ENCODE results near the gene SYNE2.
"Not testable (repeated sequence)": the region's sequence is repeated elsewhere in the genome, so short reads cannot be mapped to it uniquely, and the experiment has no call there.

SYNE2 gene, protein sequence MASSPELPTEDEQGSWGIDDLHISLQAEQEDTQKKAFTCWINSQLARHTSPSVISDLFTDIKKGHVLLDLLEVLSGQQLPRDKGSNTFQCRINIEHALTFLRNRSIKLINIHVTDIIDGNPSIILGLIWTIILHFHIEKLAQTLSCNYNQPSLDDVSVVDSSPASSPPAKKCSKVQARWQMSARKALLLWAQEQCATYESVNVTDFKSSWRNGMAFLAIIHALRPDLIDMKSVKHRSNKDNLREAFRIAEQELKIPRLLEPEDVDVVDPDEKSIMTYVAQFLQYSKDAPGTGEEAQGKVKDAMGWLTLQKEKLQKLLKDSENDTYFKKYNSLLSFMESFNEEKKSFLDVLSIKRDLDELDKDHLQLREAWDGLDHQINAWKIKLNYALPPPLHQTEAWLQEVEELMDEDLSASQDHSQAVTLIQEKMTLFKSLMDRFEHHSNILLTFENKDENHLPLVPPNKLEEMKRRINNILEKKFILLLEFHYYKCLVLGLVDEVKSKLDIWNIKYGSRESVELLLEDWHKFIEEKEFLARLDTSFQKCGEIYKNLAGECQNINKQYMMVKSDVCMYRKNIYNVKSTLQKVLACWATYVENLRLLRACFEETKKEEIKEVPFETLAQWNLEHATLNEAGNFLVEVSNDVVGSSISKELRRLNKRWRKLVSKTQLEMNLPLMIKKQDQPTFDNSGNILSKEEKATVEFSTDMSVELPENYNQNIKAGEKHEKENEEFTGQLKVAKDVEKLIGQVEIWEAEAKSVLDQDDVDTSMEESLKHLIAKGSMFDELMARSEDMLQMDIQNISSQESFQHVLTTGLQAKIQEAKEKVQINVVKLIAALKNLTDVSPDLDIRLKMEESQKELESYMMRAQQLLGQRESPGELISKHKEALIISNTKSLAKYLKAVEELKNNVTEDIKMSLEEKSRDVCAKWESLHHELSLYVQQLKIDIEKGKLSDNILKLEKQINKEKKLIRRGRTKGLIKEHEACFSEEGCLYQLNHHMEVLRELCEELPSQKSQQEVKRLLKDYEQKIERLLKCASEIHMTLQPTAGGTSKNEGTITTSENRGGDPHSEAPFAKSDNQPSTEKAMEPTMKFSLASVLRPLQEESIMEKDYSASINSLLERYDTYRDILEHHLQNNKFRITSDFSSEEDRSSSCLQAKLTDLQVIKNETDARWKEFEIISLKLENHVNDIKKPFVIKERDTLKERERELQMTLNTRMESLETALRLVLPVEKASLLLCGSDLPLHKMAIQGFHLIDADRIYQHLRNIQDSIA (N-terminal part only)

DNA sequence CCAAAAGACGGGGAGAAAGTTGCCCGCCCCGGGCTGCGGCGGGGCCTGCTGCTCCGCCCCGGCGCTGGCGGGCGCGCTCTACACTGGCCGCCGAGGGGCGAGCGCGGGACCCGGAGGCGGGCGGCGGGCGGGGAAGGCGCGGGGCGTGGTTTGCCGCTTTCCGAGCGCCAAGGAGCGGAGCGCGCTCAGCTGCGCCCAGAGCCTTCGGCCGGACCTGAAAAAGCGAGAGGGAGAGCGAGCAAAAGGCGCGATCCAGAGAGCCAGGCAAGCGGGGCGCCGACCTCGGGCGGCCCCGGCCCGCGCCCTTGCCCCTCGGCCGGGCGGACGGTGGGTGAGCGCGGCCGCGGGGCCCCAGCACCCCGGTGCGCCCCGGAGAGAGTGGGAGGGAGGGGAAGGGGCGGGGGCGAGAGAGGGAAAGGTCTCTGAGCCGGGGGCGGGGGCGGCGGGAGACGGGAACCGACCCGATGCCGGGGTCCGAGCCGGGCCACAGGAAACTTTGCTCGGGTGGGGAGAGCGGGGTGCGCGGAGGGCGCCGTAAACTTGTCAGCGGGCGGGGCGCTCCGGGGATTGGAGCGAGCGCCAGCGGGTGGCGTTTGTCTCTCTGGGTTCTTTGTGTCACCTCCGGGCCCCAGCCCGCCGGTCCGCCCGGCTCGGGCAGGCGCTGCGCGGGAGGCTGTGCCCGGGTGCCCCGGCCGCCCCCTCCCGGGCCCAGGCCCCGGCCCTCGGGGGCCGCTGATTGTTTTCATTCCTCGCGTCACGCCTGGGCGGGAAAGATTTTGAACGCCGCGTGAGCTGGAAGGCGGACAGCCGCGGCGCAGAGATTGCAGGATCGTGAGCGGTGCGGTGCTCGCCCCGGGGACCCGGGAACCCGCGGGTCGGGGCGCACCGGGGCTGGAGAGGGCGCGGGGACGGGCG lies at the start of gene SYNE2:
SYNE2 (plus strand) TSS at position 188 of the 915 bp plus-strand sequence. CDS start 56,145 bp downstream, outside the sequence.
- DNase-seq (ENCODE audit: low read depth, low spot score), result no peak

DNA sequence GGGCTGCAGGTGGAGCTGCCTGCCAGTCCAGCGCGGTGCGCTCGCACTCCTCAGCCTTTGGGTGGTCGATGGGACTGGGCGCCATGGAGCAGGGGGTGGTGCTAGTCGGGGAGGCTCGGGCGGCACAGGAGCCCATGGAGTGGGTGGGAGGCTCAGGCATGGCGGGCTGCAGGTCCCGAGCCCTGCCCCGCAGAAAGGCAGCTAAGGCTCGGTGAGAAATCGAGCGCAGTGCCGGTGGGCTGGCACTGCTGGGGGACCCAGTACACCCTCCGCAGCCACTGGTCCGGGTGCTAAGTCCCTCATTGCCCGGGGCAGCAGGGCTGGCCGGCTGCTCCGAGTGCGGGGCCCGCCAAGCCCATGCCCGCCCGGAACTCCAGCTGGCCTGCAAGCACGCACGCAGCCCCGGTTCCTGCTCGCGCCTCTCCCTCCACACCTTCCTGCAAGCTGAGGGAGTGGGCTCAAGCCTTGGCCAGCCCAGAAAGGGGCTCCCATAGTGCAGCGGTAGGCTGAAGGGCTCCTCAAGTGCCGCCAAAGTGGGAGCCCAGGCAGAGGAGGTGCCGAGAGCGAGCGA lies 49.5 kb upstream of the SYNE2 start:
- DNase-seq (ENCODE audit: low read depth, low spot score), result not testable (repeated sequence)

DNA sequence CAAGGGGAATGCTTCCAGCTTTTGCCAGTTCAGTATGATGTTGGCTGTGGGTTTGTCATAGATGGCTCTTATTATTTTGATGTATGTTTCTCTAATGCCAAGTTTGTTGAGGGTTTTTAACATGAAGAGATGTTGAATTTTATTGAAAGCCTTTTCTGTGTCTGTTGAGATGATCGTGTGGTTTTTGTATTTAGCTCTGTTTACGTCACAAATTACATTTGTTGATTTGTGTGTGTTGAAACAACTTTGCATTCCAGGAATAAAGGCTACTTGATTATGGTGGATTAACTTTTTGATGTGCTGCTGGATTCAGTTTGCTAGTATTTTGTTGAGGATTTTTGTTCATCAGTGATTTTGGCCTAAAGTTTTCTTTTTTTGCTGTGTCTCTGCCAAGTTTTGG lies 46.7 kb upstream of the SYNE2 start:
- DNase-seq (ENCODE audit: low read depth, low spot score), result not testable (repeated sequence)

DNA sequence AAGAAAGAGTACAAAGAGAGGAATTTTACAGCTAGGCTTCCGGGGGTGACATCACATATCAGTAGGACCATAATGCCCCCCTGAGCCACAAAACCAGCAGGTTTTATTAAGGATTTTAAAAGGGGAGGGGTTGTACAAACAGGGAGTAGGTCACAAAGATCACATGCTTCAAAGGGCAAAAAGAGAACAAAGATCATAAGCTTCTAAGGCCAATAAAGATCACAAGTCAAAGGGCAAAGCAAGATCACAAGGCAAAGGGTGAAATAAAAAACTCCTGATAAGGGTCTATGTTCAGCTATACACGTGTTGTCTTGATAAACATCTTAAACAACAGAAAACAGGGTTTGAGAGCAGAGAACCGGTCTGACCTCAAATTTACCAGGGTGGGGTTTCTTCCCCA lies 41.1 kb upstream of the SYNE2 start:
- DNase-seq (ENCODE audit: low read depth, low spot score), result not testable (repeated sequence)

DNA sequence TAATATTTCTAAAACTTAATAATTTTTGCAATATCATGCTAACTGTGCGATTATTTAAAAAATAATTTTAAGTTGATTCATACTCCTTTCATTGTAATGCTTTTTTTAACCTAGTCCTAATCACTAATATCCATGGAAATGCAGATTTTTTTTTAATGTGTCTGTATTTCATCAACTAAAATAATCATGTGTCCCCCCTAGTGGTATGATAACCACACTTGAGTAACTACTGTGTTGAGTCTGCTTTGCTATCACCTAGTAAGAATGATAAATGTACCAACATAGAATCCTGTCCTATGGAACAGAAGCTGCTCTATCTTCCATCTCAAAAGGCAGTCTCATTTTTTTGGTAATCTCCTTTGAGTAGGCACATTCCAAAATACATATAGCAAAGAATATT lies 19.1 kb upstream of the SYNE2 start:
- DNase-seq (ENCODE audit: low read depth, low spot score), result no peak

DNA sequence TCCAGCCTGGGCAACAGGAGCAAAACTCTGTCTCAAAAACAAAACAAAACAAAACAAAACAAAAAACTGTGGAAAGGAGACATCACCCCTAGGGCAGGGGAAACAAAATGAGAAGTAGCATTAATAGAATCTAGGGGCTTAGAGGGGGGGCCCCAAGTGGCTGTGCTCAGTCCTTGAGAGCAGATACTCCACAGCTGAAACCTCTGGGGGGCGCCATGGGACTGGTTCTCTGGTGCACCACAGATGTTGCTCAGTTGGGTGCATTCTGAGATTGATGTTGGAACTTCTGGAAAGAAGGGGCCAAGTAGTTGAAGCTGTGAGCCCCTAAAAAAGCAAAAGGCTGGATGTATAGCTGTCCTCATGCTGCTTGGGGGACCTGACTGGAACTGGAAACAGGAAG lies 11.8 kb upstream of the SYNE2 start:
- DNase-seq (ENCODE audit: low read depth, low spot score), result no peak

DNA sequence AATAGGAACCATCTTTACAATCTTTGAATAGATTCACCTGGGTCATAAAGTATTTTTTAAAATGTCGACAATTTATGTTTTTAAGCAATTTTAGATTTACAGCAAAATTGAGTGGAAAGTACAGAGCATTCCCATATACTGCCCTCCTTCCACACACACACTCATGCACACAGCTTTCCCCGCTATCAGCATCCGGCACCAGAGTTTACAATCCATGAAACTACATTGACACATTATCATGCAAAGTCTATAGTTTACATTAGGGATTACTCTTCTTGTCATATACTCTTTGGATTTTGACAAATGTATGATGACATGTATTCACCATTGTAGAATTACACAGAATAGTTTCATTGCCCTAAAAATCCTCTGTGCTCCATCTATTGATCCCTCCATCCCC lies 9.0 kb upstream of the SYNE2 start:
- no peak for DNase-seq (ENCODE audit: low read depth, low spot score)

DNA sequence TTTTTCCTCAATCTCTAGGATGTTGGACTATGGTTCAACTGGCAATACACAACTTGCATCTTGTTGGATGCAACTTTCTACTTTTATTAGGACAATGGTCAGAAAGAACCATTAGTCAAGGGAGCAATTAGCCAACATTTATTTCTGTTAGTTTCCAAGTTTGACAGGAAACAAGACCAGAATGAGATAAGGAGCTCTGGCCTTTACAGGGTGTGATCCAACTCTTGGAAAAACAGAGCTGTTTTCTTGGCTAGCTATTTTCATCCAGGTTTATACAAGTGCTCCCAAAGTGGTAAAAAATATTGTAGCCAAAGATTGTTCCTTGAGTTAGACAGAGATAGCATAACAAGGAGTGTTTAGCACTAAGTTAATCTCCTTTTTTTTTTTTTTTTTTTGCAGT lies 3.9 kb upstream of the SYNE2 start:
- no peak for DNase-seq (ENCODE audit: low read depth, low spot score)

DNA sequence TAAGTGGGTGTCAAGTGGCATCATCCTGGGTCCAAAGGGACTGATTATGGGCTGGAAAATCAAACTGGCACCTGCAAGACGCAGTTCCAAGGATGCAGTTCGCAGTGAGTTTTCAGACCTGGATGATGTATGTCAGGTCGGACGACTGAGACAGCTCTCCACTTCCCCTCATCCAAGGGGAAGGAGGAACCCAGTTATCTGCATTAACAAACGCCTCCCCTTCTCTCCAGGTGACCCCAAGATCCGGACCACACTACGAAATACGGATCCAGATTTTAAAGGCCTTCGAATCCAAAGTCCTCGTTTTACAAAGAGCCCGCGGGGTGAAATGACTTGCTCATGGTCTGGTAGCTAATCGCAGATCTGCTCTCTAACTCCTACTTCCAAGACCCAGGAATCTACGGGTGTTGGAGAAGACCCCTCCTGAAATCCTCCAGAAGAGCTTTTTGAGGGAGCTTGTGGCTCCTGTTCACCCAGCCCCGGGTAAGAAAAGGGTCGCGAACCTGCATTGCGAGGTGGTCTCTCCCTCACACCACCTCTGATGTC lies 460 bp upstream of the SYNE2 start:
- DNase-seq (ENCODE audit: low read depth, low spot score), result no peak

DNA sequence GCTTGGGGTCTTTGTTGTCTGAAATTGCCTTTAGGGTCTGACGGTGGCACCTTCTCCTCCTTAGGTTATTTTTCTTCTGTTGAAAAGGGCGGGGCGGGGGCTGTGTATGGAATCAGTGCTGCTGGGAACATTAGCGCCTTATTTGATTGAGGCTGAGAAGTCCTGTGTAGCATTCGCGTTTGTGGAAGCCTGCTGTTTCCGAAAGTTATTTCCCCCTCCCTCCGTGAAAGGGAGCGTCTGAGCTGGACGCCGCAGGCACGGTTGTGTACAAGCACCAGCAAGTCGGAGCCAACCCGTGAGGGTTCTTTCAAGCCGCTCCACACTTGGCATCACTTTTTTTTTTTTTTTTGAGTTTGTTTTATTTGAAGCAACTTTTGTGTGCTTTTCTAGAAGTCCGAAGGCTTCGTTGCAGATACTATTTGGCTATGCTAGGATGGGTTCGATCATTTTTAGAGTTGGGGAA lies 1.1 kb downstream of the SYNE2 start:
- DNase-seq (ENCODE audit: low read depth, low spot score), result no peak

DNA sequence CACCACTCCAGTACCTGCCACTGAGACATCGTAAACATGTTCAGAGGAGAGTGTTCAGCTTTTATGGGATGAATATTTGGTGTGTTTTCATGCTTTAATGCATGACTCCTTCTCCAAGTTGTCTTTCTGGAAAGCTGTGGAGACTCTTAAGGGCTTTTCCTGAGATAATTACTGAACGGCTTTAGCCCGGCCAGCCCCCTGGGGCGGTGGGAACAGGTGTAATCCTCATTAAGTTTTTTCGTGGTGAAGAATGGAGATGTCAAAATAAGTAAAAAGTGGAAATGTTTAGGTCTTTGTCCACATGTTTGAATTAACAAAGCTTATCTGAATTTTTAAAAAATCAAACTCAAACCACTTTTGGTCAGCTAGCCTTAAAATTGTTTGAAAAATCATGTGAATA lies 1.5 kb downstream of the SYNE2 start:
- DNase-seq (ENCODE audit: low read depth, low spot score), result no peak

DNA sequence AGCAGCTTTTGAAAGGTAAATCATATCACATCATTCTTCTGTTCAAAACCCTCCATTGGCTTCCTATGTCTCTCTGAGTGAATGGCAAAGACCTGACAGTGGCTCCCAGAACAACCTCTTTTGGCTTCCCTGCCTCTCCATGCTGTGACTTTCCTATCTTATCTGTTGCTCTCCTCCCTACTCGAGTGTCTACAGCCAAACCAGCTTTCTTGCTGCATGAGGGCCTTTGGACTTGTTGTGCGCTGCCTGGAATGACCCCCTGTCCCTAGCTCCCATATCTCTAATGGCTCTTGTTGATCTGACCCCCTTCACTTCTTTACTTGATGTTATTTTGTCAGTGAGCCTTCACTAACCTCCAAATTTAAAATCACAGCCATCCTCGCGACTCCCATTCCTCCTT lies 2.5 kb downstream of the SYNE2 start:
- no peak for DNase-seq (ENCODE audit: low read depth, low spot score)

DNA sequence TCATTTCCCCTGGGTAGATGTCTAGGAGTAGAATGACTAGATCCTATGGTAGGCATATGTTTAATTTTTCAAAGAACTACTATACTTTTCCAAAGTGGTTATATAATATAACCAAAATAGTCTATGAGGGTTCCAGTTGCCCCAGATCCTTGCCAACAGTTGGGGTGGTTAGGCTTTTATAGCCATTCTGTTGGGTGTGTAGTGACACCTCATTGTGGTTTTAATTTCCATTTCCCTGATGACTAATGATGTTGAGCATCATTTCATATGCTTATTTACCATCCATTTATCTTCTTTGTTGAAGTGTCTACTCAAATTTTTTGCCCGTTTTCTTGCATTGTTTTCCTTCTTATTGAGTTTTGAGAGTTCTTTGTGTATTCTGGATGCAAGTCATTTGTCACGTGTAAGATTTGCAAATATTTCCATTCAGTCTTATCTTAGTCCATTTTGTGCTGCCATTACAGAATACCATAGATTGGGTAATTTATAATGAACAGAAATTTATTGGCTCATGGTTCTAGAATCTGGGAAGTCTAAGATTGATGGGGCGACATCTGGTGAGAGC lies 4.7 kb downstream of the SYNE2 start:
- no peak for DNase-seq (ENCODE audit: low read depth, low spot score)

DNA sequence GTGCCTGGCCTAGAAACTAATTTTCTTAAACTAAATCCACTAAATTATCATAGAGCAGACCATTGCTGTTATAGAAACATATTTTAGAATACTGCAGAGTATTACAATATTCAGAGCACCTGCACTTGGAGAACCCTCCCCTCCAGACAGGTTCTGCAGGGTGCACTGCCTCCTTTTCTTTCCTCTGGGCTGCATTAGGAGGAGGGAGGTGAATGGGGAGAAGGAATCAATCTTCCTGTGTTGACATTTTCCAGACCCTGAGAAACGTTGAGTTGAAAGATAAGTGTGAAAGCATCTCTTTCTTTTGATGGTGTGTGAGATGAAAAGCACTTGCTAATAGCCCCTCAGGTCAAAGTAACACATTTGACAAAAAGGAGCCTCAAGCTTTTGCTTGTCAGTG lies 7.3 kb downstream of the SYNE2 start:
- no peak for DNase-seq (ENCODE audit: low read depth, low spot score)

DNA sequence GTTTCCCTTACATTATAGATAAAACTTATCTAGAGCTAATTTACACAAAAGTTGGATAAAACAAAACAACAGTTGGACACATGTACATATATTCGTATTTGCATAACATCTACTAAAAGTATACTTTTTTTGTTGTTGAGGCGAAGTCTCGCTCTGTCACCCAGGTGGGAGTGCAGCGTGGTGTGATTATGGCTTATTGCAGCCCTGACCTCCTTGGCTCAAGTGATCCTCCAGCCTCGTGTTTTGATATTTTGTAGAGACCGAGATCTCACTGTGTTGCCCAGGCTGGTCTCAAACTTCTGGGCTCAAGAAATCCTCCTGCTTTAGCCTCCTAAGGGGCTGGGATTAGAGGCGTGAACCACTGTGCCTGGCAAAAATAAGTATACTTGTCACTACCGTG lies 9.4 kb downstream of the SYNE2 start:
- no peak for DNase-seq (ENCODE audit: low read depth, low spot score)

DNA sequence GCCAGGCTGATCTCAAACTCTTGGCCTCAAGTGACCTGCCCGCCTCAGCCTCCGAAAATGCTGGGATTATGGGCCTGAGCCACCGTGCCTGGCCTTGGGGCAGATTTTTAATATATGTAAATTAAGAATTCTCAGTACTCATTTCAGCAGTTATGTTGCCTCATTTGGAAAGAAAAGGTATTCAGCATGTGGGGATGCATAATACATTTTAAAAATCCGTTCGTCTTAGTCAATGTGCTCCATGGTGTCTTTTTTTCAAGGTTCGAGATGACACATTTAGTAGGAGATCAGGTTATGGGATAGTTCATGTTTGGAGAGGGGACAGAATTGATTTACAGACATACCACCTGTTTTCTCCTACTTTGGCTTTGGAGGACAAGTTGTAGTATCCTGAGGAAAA lies 10.2 kb downstream of the SYNE2 start:
- DNase-seq (ENCODE audit: low read depth, low spot score), result no peak

DNA sequence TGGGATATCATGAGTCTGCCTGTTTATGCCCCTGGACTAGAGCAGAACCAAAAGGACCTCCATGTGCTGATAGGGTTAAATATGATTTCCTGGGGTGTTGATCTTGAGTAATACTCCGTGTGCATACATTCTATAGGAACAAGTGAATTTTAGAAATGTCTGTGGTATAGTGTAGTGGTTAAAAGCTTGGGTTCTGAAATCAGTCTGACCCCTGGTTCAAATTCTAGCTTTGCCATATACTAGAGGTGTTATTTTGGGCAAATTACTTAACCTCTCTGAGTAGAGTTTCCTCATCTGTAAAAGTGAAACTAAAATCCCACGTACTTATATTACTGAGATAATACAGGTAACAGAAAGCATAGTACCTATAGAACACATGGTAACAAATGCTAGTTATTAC lies 12.0 kb downstream of the SYNE2 start:
- not testable (repeated sequence) for DNase-seq (ENCODE audit: low read depth, low spot score)

DNA sequence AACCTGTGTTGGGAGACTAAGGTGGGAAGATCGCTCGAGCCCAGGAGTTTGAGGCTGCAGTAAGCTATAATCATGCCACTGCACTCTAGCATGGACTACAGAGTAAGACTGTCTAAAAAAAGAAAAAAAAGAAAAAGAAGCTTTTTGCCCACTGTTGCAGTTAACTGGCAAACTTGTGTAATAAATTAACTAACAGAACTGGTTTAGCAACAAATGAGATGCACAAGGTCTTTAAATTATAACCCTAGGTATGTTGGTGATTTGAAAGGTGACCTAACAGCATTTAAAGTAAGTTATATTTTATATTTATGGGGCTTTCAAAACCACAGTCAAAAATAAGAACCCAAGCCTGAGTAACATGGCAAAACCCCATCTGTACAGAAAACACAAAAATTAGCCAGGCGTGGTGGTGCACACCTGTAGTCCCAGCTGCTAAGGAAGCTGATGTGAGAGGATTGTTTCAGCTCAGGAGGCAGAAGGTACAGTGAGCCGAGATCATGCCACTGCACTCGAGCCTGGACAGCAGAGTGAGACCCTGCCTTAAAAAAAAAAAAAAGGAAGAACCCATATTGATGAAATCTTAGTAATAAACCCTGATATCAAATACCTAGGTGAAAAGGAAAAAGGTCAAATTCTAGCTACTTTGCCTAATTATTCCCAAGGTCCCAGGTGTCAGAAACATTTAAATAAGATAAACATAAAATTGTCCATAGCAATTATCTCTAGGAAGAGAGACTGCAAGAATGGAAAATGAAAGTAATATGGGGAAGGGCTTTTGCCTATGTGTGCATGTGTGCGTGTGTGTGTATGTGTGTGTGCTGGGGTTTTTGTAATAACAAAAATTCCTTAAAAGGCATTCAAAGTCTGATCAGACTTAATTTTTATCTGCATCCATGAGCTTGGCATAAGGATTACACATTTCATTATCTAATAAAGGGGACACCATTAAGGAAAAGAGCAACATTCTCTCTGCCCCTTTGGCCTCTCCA lies 15.4 kb downstream of the SYNE2 start:
- DNase-seq (ENCODE audit: low read depth, low spot score), result no peak

Data from smooth muscle cell of the brain vasculature (primary cell).